Cardiac muscle cell (in vitro differentiated cells and primary cell): Measurements from ENCODE around the gene PLCL2. TPM values are rescaled to one million over a fixed set of nuclear protein-coding genes. Genes with fewer than 3 reads are reported as not detected.

Experiments used
- DNase-seq, 2 donors: peaks; one replicate each; pipeline versions ENCODE4 v3.0.0 to v3.0.0-alpha.2; 2010 to 2017; ENCODE audit warnings: low read depth in 1 of 2, low spot score in 1 of 2
- H3K27ac ChIP-seq: fragments of 200-600 bp; sonication (generic); 2 replicates; pipeline ENCODE4 v1.5.1; 2016
- H3K27me3 ChIP-seq: fragments of 200-600 bp; sonication (generic); 2 replicates; pipeline ENCODE4 v1.6.0; 2016; ENCODE audit warnings: control low read depth
- H3K36me3 ChIP-seq: fragments of 200-600 bp; sonication (generic); 2 replicates; pipeline ENCODE4 v1.5.1; 2016; ENCODE audit warnings: control low read depth
- H3K4me1 ChIP-seq: fragments of 200-600 bp; sonication (generic); 2 replicates; pipeline ENCODE4 v1.8.1; 2017; ENCODE audit warnings: low read depth, mild to moderate bottlenecking, mixed run types
- H3K4me3 ChIP-seq: fragments of 200-600 bp; sonication (generic); 2 replicates; pipeline ENCODE4 v1.5.1; 2016; ENCODE audit warnings: mild to moderate bottlenecking
- H3K9me3 ChIP-seq: fragments of 200-600 bp; sonication (generic); 2 replicates; pipeline ENCODE4 v1.5.1; 2017; ENCODE audit warnings: low read depth, mild to moderate bottlenecking, control low read depth
- CTCF ChIP-seq: IDR thresholded peaks from 2 replicates; pipeline ENCODE4 v1.5.1; 2012; ENCODE audit warnings: low read depth, mild to moderate bottlenecking, low read length
- polyA plus RNA-seq: library from polyadenylated mRNA; unstranded; fragments of >200 nt; fragmentation: Nextera tagmentation; extraction: Ambion mirVana; gene quantifications from 2 replicates; pipeline ENCODE4 v1.2.1, GENCODE V29; 2016
- total RNA-seq: library from RNA; depleted of rRNA; stranded (reverse); fragments of >200 nt; gene quantifications from 2 replicates; pipeline ENCODE4 v1.2.3, GENCODE V29; 2016

Gene PLCL2
- total and polyA plus RNA-seq, 2 experiments from 2014 or later: 17.3 to 49.1 TPM

- H3K4me1 ChIP-seq: peaks cover 10% of the 10 kb centered on the region
- H3K36me3 ChIP-seq: no peaks in the 10 kb centered on the region
- H3K9me3 ChIP-seq: no peaks in the 10 kb centered on the region
- no peak for DNase-seq
- no peaks in the 10 kb centered on the region for H3K27me3 ChIP-seq
- no peak for TF ChIP-seq CTCF
- no peak overlapping the region for H3K4me3 ChIP-seq
- H3K27ac ChIP-seq: no peak overlapping the region
Measured at GRCh38 chr3:17050506-17050905, 165.8 kb downstream of the PLCL2 start.

DNA sequence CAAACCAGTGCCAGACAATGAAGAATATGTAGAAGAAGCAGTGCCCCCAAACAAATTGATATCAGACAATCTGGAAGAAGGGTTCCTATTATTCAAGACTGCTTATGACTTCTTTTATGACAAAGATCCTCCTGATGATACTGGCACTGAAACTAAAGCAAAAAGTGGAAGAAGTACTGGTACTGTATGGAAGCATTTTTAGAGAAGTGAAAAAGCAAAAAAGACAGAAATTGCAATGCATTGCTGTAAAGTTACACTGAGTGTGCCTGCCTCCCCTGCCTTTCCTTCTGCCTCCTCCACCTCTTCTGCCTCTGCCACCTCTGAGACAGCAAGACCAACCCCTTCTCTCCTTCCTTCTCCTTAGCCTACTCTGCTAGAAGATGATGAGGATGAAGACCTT lies 167.6 kb downstream of the PLCL2 start:
- H3K4me3 ChIP-seq: no peak overlapping the region
- H3K27me3 ChIP-seq: no peaks in the 10 kb centered on the region
- DNase-seq: no peak
- H3K36me3 ChIP-seq: no peaks in the 10 kb centered on the region
- H3K4me1 ChIP-seq: peaks cover 24% of the 10 kb centered on the region
- H3K27ac ChIP-seq: no peak overlapping the region
- no peaks in the 10 kb centered on the region for H3K9me3 ChIP-seq
- no peak for TF ChIP-seq CTCF

GRCh38 chr3:17054301-17054981 lies 169.7 kb downstream of the PLCL2 start:
- Histone ChIP-seq H3K27me3 (no peaks in the 10 kb centered on the region), H3K27ac (peak overlapping the region; percentile 81), H3K9me3 (no peaks in the 10 kb centered on the region), H3K4me3 (no peak overlapping the region), H3K36me3 (no peaks in the 10 kb centered on the region), H3K4me1 (peaks cover 20% of the 10 kb centered on the region)
- TF ChIP-seq CTCF: no peak
- DNase-seq: no peak

GRCh38 chr3:17054982-17055343 lies 170.2 kb downstream of the PLCL2 start:
- DNase-seq: no peak
- peak overlapping the region; percentile 81 for H3K27ac ChIP-seq

DNA sequence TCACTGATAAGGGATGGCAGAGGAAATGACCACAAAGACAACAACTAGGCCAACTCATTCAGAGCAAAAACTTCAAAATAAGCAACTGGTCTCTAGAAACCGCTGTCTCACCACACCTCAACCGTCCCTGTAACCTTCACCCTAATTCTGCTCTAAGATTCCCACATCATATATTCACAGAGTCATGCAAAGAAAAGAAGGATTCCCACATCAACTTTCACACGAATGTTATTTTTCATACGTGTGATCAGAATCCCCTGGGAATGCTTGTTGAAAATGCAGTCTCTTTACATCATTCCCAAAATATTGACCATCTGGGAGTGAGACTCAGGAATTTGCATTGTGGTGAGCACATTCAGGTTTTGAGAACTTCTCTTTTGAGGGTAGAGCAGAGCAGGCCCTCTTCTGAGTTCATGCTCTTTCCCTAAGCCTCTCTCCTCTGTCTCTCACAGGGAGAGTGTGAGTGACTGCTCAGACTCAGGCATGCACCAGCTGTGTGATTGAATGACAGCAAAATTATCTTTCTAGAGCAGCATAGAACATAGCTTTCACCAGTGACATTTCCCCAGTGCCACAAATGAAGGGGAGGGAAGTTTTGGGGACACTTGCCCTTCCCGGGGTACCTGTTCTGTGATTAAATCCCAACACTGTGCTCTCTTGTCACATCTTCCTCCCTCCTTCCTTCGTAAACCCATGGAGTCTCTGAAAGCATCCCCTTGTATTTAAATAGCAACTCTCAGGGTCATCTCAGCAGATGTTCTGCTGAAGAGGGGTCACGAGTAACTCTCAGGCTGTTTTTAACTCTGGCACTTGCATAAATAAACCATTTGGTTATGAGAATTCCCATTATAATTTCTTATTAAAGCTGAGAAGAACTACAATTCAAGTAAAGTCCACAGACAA lies 170.9 kb downstream of the PLCL2 start:
- Histone ChIP-seq H3K36me3 (no peaks in the 10 kb centered on the region), H3K4me3 (no peak overlapping the region), H3K27ac (peak overlapping the region; percentile 81), H3K27me3 (no peaks in the 10 kb centered on the region), H3K4me1 (peaks cover 20% of the 10 kb centered on the region), H3K9me3 (no peaks in the 10 kb centered on the region)
- peak; percentile 19 to 46 for DNase-seq
- no peak for TF ChIP-seq CTCF

More at GRCh38 chr3:17054982-17055343, 170.2 kb downstream of the PLCL2 start:
- no peak for TF ChIP-seq CTCF
- Histone ChIP-seq H3K4me3 (no peak overlapping the region), H3K27me3 (no peaks in the 10 kb centered on the region), H3K4me1 (peaks cover 20% of the 10 kb centered on the region), H3K36me3 (no peaks in the 10 kb centered on the region), H3K9me3 (no peaks in the 10 kb centered on the region)
